H9 (cell line): ENCODE data around the gene FGR. TPM values are rescaled to one million over a fixed set of nuclear protein-coding genes. Genes with fewer than 3 reads are reported as not detected.

Experiments used
- DNase-seq: peaks from one replicate; pipeline ENCODE4 v3.0.0-alpha.2; 2017
- H2AFZ ChIP-seq: one replicate; pipeline ENCODE4 v1.6.1; 2013; ENCODE audit warnings: mild to moderate bottlenecking, low read length, control low read depth, moderate library complexity
- H2AK5ac ChIP-seq: 2 replicates; pipeline ENCODE4 v1.6.1; 2013; ENCODE audit warnings: low read length, control low read depth, mixed read lengths; ENCODE audit not compliant: insufficient read length
- H2BK120ac ChIP-seq: one replicate; pipeline ENCODE4 v1.6.1; 2013; ENCODE audit warnings: low read depth, mild to moderate bottlenecking, low read length, control low read depth, inconsistent platforms; ENCODE audit not compliant: poor library complexity, severe bottlenecking
- H2BK12ac ChIP-seq: 2 replicates; pipeline ENCODE4 v1.6.1; 2013; ENCODE audit warnings: low read length, control low read depth, mixed read lengths, low read depth; ENCODE audit not compliant: insufficient read length
- H2BK15ac ChIP-seq: 2 replicates; pipeline ENCODE4 v1.6.1; 2013; ENCODE audit warnings: low read depth, low read length, control low read depth
- H2BK20ac ChIP-seq: one replicate; pipeline ENCODE4 v1.6.1; 2013; ENCODE audit warnings: low read depth, mild to moderate bottlenecking, low read length, control low read depth, inconsistent platforms; ENCODE audit not compliant: poor library complexity, severe bottlenecking
- H2BK5ac ChIP-seq: 2 replicates; pipeline ENCODE4 v1.6.1; 2013; ENCODE audit warnings: low read length, control low read depth, mixed read lengths; ENCODE audit not compliant: insufficient read length
- H3K14ac ChIP-seq: 2 replicates; pipeline ENCODE4 v1.6.1; 2013; ENCODE audit warnings: low read length, control low read depth; ENCODE audit not compliant: insufficient read depth
- H3K18ac ChIP-seq: 2 replicates; pipeline ENCODE4 v1.6.1; 2013; ENCODE audit warnings: low read depth, mild to moderate bottlenecking, mixed read lengths, low read length, control low read depth; ENCODE audit not compliant: insufficient read length
- H3K23ac ChIP-seq: 2 replicates; pipeline ENCODE4 v1.6.1; 2013; ENCODE audit warnings: low read length, control low read depth, mixed read lengths, low read depth; ENCODE audit not compliant: insufficient read length
- H3K23me2 ChIP-seq: 2 replicates; pipeline ENCODE4 v1.6.1; 2013; ENCODE audit warnings: low read depth, mild to moderate bottlenecking, mixed read lengths, low read length, control low read depth; ENCODE audit not compliant: insufficient read length, poor library complexity, severe bottlenecking
- H3K27ac ChIP-seq: 2 replicates; pipeline ENCODE4 v1.5.1; 2013; ENCODE audit warnings: low read length, control low read depth, mixed read lengths, low read depth; ENCODE audit not compliant: insufficient read length
- H3K27me3 ChIP-seq: 2 replicates; pipeline ENCODE4 v1.6.1; 2013; ENCODE audit warnings: low read length, control low read depth, inconsistent platforms; ENCODE audit not compliant: insufficient read depth
- H3K4ac ChIP-seq: 2 replicates; pipeline ENCODE4 v1.6.1; 2013; ENCODE audit warnings: low read depth, mild to moderate bottlenecking, control low read depth, inconsistent platforms, low read length, moderate library complexity
- H3K4me1 ChIP-seq: 2 replicates; pipeline ENCODE4 v1.6.1; 2013; ENCODE audit warnings: low read length, control low read depth, inconsistent platforms; ENCODE audit not compliant: insufficient read depth
- H3K4me2 ChIP-seq: 2 replicates; pipeline ENCODE4 v1.6.1; 2013; ENCODE audit warnings: low read length, control low read depth, mixed read lengths; ENCODE audit not compliant: insufficient read length, insufficient read depth
- H3K56ac ChIP-seq: 2 replicates; pipeline ENCODE4 v1.6.1; 2013; ENCODE audit warnings: low read depth, mild to moderate bottlenecking, mixed read lengths, low read length, control low read depth; ENCODE audit not compliant: insufficient read length
- H3K79me1 ChIP-seq: 2 replicates; pipeline ENCODE4 v1.6.1; 2013; ENCODE audit warnings: low read depth, mild to moderate bottlenecking, moderate library complexity, low read length, control low read depth, inconsistent platforms; ENCODE audit not compliant: insufficient read depth, poor library complexity, severe bottlenecking
- H3K79me2 ChIP-seq: 2 replicates; pipeline ENCODE4 v1.6.1; 2013; ENCODE audit warnings: low read length, control low read depth, inconsistent platforms; ENCODE audit not compliant: insufficient read depth
- H3K9ac ChIP-seq: 2 replicates; pipeline ENCODE4 v1.6.1; 2013; ENCODE audit warnings: low read length, control low read depth, mixed read lengths; ENCODE audit not compliant: insufficient read length; ENCODE audit errors: extremely low read depth
- H3K9me3 ChIP-seq: one replicate; pipeline ENCODE4 v1.6.1; 2013; ENCODE audit warnings: low read depth, low read length, inconsistent platforms; ENCODE audit not compliant: control insufficient read depth
- H3T11ph ChIP-seq: one replicate; pipeline ENCODE4 v1.6.1; 2013; ENCODE audit warnings: mild to moderate bottlenecking, low read length, control low read depth, inconsistent platforms
- H4K20me1 ChIP-seq: one replicate; pipeline ENCODE4 v1.6.1; 2013; ENCODE audit not compliant: control insufficient read depth, insufficient read length, insufficient read depth
- H4K5ac ChIP-seq: 2 replicates; pipeline ENCODE4 v1.6.1; 2013; ENCODE audit warnings: low read depth, mild to moderate bottlenecking, mixed read lengths, low read length, control low read depth; ENCODE audit not compliant: insufficient read length
- H4K8ac ChIP-seq: replicated peaks from 2 replicates; pipeline ENCODE4 v1.6.1; 2013; ENCODE audit warnings: low read length, control low read depth, mixed read lengths, low read depth; ENCODE audit not compliant: insufficient read length
- H4K91ac ChIP-seq: 2 replicates; pipeline ENCODE4 v1.6.1; 2013; ENCODE audit warnings: low read depth, mild to moderate bottlenecking, moderate library complexity, mixed read lengths, low read length, control low read depth; ENCODE audit not compliant: insufficient read length
- H3K27ac Mint-ChIP-seq, 3 experiments: 2 replicates in 2 of 3; 3 replicates in 1 of 3; pipeline ENCODE4 v1.8.0; 2020 to 2021; ENCODE audit warnings: mixed read lengths in 3 of 3, mild to moderate bottlenecking in 1 of 3, moderate library complexity in 1 of 3
- H3K27me3 Mint-ChIP-seq: 2 replicates; pipeline ENCODE4 v1.8.0; 2021; ENCODE audit warnings: low read depth, mild to moderate bottlenecking, moderate library complexity, mixed read lengths
- H3K36me3 Mint-ChIP-seq, 3 experiments: 2 replicates in 2 of 3; 3 replicates in 1 of 3; pipeline ENCODE4 v1.8.0; 2020 to 2021; ENCODE audit warnings: low read depth in 3 of 3, mixed read lengths in 3 of 3; ENCODE audit not compliant: insufficient read depth in 1 of 3
- H3K4me1 Mint-ChIP-seq, 2 experiments: 2 replicates each; pipeline ENCODE4 v1.8.0; 2020; ENCODE audit warnings: mixed read lengths in 2 of 2
- H3K4me3 Mint-ChIP-seq, 2 experiments: 2 replicates in 1 of 2; 3 replicates in 1 of 2; pipeline ENCODE4 v1.8.0; 2020 to 2021; ENCODE audit warnings: mild to moderate bottlenecking in 2 of 2, mixed read lengths in 2 of 2, moderate library complexity in 1 of 2
- H3K9me3 Mint-ChIP-seq, 2 experiments: 2 replicates in 1 of 2; 3 replicates in 1 of 2; pipeline ENCODE4 v1.8.0; 2020; ENCODE audit warnings: mild to moderate bottlenecking in 2 of 2, mixed read lengths in 2 of 2, moderate library complexity in 1 of 2
- CTCF ChIP-seq: fragments of 200-600 bp; sonication (generic); conservative IDR thresholded peaks from 3 replicates; pipeline ENCODE4 v1.8.0; 2021; ENCODE audit warnings: antibody characterized with exemption, mild to moderate bottlenecking
- WGBS: extraction: QIAGEN DNeasy Blood & Tissue Kit; methylation state at CpG from one replicate; pipeline ENCODE4 v1.1.7; 2013; ENCODE audit warnings: missing lambda C conversion rate, low lambda C conversion rate, mixed read lengths; ENCODE audit not compliant: insufficient read length; ENCODE audit errors: extremely low coverage; 5-methylcytosine and 5-hydroxymethylcytosine counted together
- total RNA-seq: library from RNA; stranded (reverse); gene quantifications from 2 replicates; pipeline ENCODE4 v1.2.1, GENCODE V29; 2021

Gene FGR
- total RNA-seq, 1 experiment from 2014 or later = not detected

- Histone ChIP-seq H3K23me2 (peaks cover 6% of the 10 kb centered on the region), H3T11ph (no peak overlapping the region), H3K4me2 (no peak overlapping the region), H3K56ac (no peak overlapping the region), H2BK12ac (no peak overlapping the region), H2BK20ac (no peak overlapping the region), H2BK15ac (no peak overlapping the region), H3K27me3 (no peaks in the 10 kb centered on the region), H2BK5ac (no peak overlapping the region), H4K8ac (no peak overlapping the region), H2BK120ac (no peak overlapping the region), H3K14ac (no peak overlapping the region), H3K9ac (no peak overlapping the region), H2AFZ (no peak overlapping the region), H3K4ac (no peak overlapping the region), H4K91ac (no peak overlapping the region), H2AK5ac (no peak overlapping the region), H3K23ac (no peak overlapping the region), H4K5ac (no peak overlapping the region), H3K27ac (no peak overlapping the region), H3K79me1 (no peaks in the 10 kb centered on the region), H3K9me3 (no peaks in the 10 kb centered on the region), H3K4me1 (peaks cover 6% of the 10 kb centered on the region; the same call in 1 of the 2 replicates), H3K18ac (no peak overlapping the region), H4K20me1 (no peaks in the 10 kb centered on the region), H3K79me2 (no peaks in the 10 kb centered on the region)
- WGBS = no CpG with 5 or more reads among the region's 14 CpGs
- H3K27me3 Mint-ChIP-seq = peaks cover 25% of the 10 kb centered on the region
- no peak overlapping the region for H3K27ac Mint-ChIP-seq
- peaks cover 29 to 33% of the 10 kb centered on the region in 2 experiments for H3K4me1 Mint-ChIP-seq
- DNase-seq = no peak
- H3K9me3 Mint-ChIP-seq = no peaks in the 10 kb centered on the region
- H3K4me3 Mint-ChIP-seq = no peak overlapping the region
- no peak for TF ChIP-seq CTCF
- no peaks in the 10 kb centered on the region for H3K36me3 Mint-ChIP-seq
These were observed 16.5 kb downstream of the FGR start for GRCh38 chr1:27618341-27619082.
